Spinal cord (tissue), 10 donors: ENCODE data around the gene PUM2. TPM values are rescaled to one million over a fixed set of nuclear protein-coding genes. Genes with fewer than 3 reads are reported as not detected.
A peak's percentile ranks its signal among the peaks of the same experiment; 100 is the strongest.

Source experiments
- DNase-seq, 6 donors: peaks; one replicate each; pipeline versions ENCODE4 v3.0.0 to v3.0.0-alpha.2; 2013 to 2015; ENCODE audit warnings: low spot score in 6 of 6, low read depth in 4 of 6
- H3K27ac ChIP-seq: one replicate; pipeline ENCODE4 v1.5.1; 2013; ENCODE audit warnings: low read depth, low read length, control low read depth
- H3K27me3 ChIP-seq: one replicate; pipeline ENCODE4 v1.6.1; 2013; ENCODE audit warnings: low read length; ENCODE audit not compliant: control insufficient read depth, insufficient read depth
- H3K36me3 ChIP-seq: one replicate; pipeline ENCODE4 v1.6.1; 2013; ENCODE audit warnings: low read length; ENCODE audit not compliant: control insufficient read depth, insufficient read depth
- H3K4me1 ChIP-seq: one replicate; pipeline ENCODE4 v1.6.1; 2013; ENCODE audit warnings: low read length; ENCODE audit not compliant: control insufficient read depth, insufficient read depth
- H3K4me3 ChIP-seq: one replicate; pipeline ENCODE4 v1.5.1; 2013; ENCODE audit warnings: low read depth, low read length, control low read depth
- H3K9me3 ChIP-seq: one replicate; pipeline ENCODE4 v1.6.1; 2013; ENCODE audit warnings: low read length; ENCODE audit not compliant: control insufficient read depth, insufficient read depth
- whole genome bisulfite sequencing: methylation state at CpG from one replicate; pipeline ENCODE4 v1.1.5; 2013; ENCODE audit warnings: missing lambda C conversion rate; ENCODE audit not compliant: insufficient coverage; 5-methylcytosine and 5-hydroxymethylcytosine counted together
- polyA plus RNA-seq, 2 donors: library from polyadenylated mRNA; unstranded; fragments of 120-200 nt; gene quantifications; one replicate each; pipeline ENCODE4 v1.2.1, GENCODE V29; 2013; ENCODE audit not compliant: insufficient read length in 2 of 2
- total RNA-seq, 2 donors: library from RNA; depleted of rRNA in 1 of 2; stranded (reverse); fragments of 120-200 nt in 1 of 2; fragments of >200 nt in 1 of 2; gene quantifications; one replicate each; pipeline versions ENCODE4 v1.2.3 to v1.2.4, GENCODE V29; 2013 to 2014
- donor health status: healthy.

The PUM2 gene
- total and polyA plus RNA-seq, 4 donors: 51.8 to 105 (median 66.8) TPM

GRCh38 chr2:20230114-20230425, 120.6 kb downstream of the PUM2 start:
- Histone ChIP-seq H3K4me3 (no peak overlapping the region), H3K4me1 (peaks cover 9% of the 10 kb centered on the region), H3K9me3 (no peaks in the 10 kb centered on the region), H3K27ac (no peak overlapping the region), H3K36me3 (no peaks in the 10 kb centered on the region), H3K27me3 (peaks cover 7% of the 10 kb centered on the region)
- WGBS: 100% methylated on average over 4 of the region's 4 CpGs
- no peak for DNase-seq

GRCh38 chr2:20229322-20230113, 121.1 kb downstream of the PUM2 start:
- H3K9me3 ChIP-seq: no peaks in the 10 kb centered on the region
- no peak overlapping the region for H3K4me3 ChIP-seq
- no peak for DNase-seq
- 85% methylated on average over 5 of the region's 8 CpGs for WGBS
- H3K27ac ChIP-seq: no peak overlapping the region
- H3K4me1 ChIP-seq: peaks cover 9% of the 10 kb centered on the region
- H3K36me3 ChIP-seq: no peaks in the 10 kb centered on the region
- H3K27me3 ChIP-seq: peaks cover 7% of the 10 kb centered on the region

GRCh38 chr2:20227894-20228505, 122.6 kb downstream of the PUM2 start:
- H3K4me1 ChIP-seq: peaks cover 18% of the 10 kb centered on the region
- 90% methylated on average over 5 of the region's 10 CpGs for WGBS
- H3K36me3 ChIP-seq: no peaks in the 10 kb centered on the region
- peaks cover 7% of the 10 kb centered on the region for H3K27me3 ChIP-seq
- H3K9me3 ChIP-seq: no peaks in the 10 kb centered on the region
- no peak for DNase-seq
- H3K27ac ChIP-seq: no peak overlapping the region
- H3K4me3 ChIP-seq: no peak overlapping the region

GRCh38 chr2:20226152-20226545, 124.5 kb downstream of the PUM2 start:
- 88% methylated on average over 14 of the region's 14 CpGs for WGBS
- Histone ChIP-seq H3K4me1 (peaks cover 25% of the 10 kb centered on the region), H3K9me3 (no peaks in the 10 kb centered on the region), H3K36me3 (no peaks in the 10 kb centered on the region), H3K27me3 (peaks cover 7% of the 10 kb centered on the region), H3K27ac (peak overlapping the region; percentile 10), H3K4me3 (no peak overlapping the region)
- DNase-seq: no peak

- H3K4me1 ChIP-seq: peaks cover 25% of the 10 kb centered on the region
- H3K36me3 ChIP-seq: no peaks in the 10 kb centered on the region
- DNase-seq: peak; percentile 23 to 85 (median 32)
- WGBS: 6% methylated on average over 66 of the region's 66 CpGs
- no peaks in the 10 kb centered on the region for H3K9me3 ChIP-seq
- H3K27ac ChIP-seq: peak overlapping the region; percentile 10
- peak overlapping the region; percentile 47 for H3K4me3 ChIP-seq
- peaks cover 7% of the 10 kb centered on the region for H3K27me3 ChIP-seq
Measured at GRCh38 chr2:20225294-20226151, 125.1 kb downstream of the PUM2 start.

- H3K27ac ChIP-seq: peak within 1 kb of the TSS; percentile 61
- peaks cover 7% of the 10 kb centered on the region for H3K27me3 ChIP-seq
- H3K9me3 ChIP-seq: no peaks in the 10 kb centered on the region
- under 1% methylated on average over 51 of the region's 65 CpGs for WGBS
- peak in 5 of 6 donors; percentile 8 to 76 (median 17) for DNase-seq
- peaks cover 3% of the 10 kb centered on the region for H3K36me3 ChIP-seq
- peak within 1 kb of the TSS; percentile 60 for H3K4me3 ChIP-seq
- H3K4me1 ChIP-seq: peaks cover 25% of the 10 kb centered on the region
Measured at GRCh38 chr2:20224716-20225293, 125.8 kb downstream of the PUM2 start, which contains the start of gene SDC1. Gene SDC1, minus strand, starts transcription at chr2:20225130. Its CDS starts 263 bp downstream, at chr2:20224867.

- peak in 1 of 6 donors; percentile 10 for DNase-seq
- Histone ChIP-seq H3K4me1 (peaks cover 25% of the 10 kb centered on the region), H3K4me3 (peak overlapping the region; percentile 60), H3K27me3 (peaks cover 7% of the 10 kb centered on the region), H3K36me3 (peaks cover 5% of the 10 kb centered on the region), H3K9me3 (no peaks in the 10 kb centered on the region), H3K27ac (peak overlapping the region; percentile 61)
- under 1% methylated on average over 70 of the region's 70 CpGs for WGBS
Measured at GRCh38 chr2:20224164-20224715, 126.4 kb downstream of the PUM2 start.

GRCh38 chr2:20223407-20224163, 127.1 kb downstream of the PUM2 start:
- no peaks in the 10 kb centered on the region for H3K9me3 ChIP-seq
- 0% methylated on average over 65 of the region's 66 CpGs for whole genome bisulfite sequencing
- peaks cover 5% of the 10 kb centered on the region for H3K36me3 ChIP-seq
- peak overlapping the region; percentile 60 for H3K4me3 ChIP-seq
- peak in 5 of 6 donors; percentile 13 to 86 (median 37) for DNase-seq
- peaks cover 25% of the 10 kb centered on the region for H3K4me1 ChIP-seq
- H3K27me3 ChIP-seq: peaks cover 7% of the 10 kb centered on the region
- peak overlapping the region; percentile 61 for H3K27ac ChIP-seq
